GM12873 (cell line): ENCODE results near the gene MAP2K2.

Source experiments
- TF ChIP-seq, protein P1 (sequence below): IDR thresholded peaks from 2 replicates; pipeline ENCODE4 v1.5.1; 2012; ENCODE audit warnings: low read depth, mild to moderate bottlenecking, moderate library complexity, low read length, control low read depth; ENCODE audit not compliant: insufficient read depth; ENCODE audit errors: missing control alignments

The MAP2K2 gene

DNA sequence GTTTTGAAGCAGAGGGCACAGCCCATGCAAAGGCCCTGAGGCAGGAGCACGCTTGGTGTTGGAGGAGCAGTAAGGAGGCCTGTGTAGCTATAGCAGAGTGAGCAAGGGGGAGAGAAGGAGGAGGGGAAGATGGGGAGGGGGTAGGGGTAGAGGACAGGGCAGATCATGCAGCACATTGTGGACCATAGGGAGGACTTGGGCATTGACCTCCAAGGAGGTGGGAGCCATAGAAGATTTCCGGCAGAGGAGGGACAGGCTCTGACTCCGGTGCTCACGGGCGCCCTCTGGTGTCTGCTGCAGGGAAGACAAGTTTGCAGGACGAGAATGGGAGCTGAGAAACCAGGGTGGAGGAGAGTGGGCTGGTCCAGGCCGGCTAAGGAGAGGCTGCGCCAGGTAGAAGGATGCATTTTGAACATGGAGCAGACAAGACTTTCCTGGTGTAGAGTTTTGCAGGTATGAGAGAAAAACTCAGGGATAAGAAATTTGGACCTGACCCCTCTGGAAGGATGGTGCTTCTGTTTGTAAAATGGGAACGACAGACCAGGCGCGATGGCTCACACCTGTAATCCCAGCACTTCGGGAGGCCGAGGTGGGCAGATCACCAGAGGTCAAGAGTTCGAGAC, 15.8 kb upstream of the MAP2K2 start:
- TF ChIP-seq, protein P1, sequence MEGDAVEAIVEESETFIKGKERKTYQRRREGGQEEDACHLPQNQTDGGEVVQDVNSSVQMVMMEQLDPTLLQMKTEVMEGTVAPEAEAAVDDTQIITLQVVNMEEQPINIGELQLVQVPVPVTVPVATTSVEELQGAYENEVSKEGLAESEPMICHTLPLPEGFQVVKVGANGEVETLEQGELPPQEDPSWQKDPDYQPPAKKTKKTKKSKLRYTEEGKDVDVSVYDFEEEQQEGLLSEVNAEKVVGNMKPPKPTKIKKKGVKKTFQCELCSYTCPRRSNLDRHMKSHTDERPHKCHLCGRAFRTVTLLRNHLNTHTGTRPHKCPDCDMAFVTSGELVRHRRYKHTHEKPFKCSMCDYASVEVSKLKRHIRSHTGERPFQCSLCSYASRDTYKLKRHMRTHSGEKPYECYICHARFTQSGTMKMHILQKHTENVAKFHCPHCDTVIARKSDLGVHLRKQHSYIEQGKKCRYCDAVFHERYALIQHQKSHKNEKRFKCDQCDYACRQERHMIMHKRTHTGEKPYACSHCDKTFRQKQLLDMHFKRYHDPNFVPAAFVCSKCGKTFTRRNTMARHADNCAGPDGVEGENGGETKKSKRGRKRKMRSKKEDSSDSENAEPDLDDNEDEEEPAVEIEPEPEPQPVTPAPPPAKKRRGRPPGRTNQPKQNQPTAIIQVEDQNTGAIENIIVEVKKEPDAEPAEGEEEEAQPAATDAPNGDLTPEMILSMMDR, result peak; percentile 96

DNA sequence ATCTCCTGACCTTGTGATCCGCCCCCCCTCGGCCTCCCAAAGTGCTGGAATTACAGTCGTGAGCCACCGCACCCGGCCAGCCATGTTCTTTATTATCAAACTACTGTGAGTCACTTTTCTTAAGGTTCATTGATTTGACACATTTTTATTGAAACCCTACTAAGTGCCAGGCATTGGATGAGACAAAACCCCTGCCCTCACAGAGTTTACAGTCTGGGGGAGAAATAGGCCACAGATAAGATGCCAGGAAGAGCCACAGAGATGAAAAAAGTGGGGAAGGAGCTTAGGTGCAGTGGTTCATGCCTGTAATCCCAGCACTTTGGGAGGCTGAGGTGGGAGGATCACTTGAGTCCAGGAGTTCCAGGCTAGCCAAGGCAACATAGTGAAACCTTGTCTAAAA, 14.5 kb upstream of the MAP2K2 start:
- TF ChIP-seq, protein P1, result no peak

GRCh38 chr19:4136680-4137088, 12.8 kb upstream of the MAP2K2 start:
- TF ChIP-seq, protein P1, result no peak

DNA sequence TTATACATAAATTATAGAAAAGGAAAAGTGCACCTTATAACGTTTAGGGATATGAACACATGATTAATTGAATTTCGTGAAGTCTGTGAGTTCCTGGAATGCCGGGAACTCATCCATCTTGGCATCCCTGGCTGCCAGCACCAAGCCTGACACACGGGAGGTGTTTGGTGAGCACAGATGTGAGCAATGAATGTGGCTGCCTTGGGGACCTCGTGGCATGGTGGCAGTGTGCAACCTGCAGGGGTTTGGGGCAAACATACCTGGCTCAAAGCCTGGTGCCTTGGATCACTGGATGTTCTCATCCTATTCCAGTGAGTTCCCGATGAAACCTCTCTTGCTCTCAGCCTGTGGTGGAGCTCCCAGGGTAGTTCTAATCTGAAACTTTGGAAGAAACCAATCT, 10.4 kb upstream of the MAP2K2 start:
- TF ChIP-seq, protein P1, result no peak

- TF ChIP-seq, protein P1, result no peak
These were observed 7.0 kb upstream of the MAP2K2 start for GRCh38 chr19:4130744-4131438.

DNA sequence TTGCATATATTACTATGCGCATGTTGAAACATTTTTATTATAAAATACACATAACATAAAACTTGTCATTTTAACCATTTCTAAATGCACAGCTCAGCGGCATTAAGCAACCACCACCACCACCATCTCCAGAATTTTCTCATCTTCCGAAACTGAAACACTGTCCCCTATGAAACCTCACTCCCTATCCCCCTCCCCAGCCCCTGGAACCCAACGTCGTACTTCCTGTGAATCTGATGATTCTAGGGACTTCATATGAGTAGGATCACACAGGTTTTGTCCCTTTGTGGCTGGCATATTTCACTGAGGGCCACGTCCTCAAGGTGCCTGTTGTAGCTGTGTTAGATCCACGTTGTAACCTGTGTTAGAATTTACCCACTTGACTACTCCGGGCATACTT, 716 bp upstream of the MAP2K2 start:
- TF ChIP-seq, protein P1, result no peak

- TF ChIP-seq, protein P1, result no peak
These were observed 1.4 kb downstream of the MAP2K2 start for GRCh38 chr19:4122480-4122879.
